ACC112 (cell line): ENCODE data around the gene ZBED2.
"Not testable (repeated sequence)": the region's sequence is repeated elsewhere in the genome, so short reads cannot be mapped to it uniquely, and the experiment has no call there.

Experiments used
- H2AFZ ChIP-seq: fragments of 200-600 bp; sonication (generic); one replicate; pipeline ENCODE4 v1.6.0; 2017; ENCODE audit warnings: antibody characterized with exemption, low read length; ENCODE audit not compliant: unreplicated experiment
- H3K27ac ChIP-seq: fragments of 200-600 bp; sonication (generic); 2 replicates; pipeline ENCODE4 v1.5.1; 2014; ENCODE audit warnings: low read depth, mild to moderate bottlenecking, antibody characterized with exemption, low read length, moderate library complexity
- H3K27me3 ChIP-seq: fragments of 200-600 bp; sonication (generic); 2 replicates; pipeline ENCODE4 v1.6.1; 2014; ENCODE audit warnings: mild to moderate bottlenecking, antibody characterized with exemption, low read length, moderate library complexity, mixed read lengths; ENCODE audit not compliant: insufficient read depth
- H3K36me3 ChIP-seq: fragments of 200-600 bp; sonication (generic); 2 replicates; pipeline ENCODE4 v1.6.1; 2016; ENCODE audit warnings: mild to moderate bottlenecking, antibody characterized with exemption, low read length, moderate library complexity, mixed read lengths; ENCODE audit not compliant: insufficient read depth
- H3K4me1 ChIP-seq: fragments of 200-600 bp; sonication (generic); one replicate; pipeline ENCODE4 v1.6.1; 2016; ENCODE audit warnings: low read length, mixed read lengths; ENCODE audit not compliant: insufficient read depth, unreplicated experiment, control insufficient read depth
- H3K4me3 ChIP-seq: fragments of 200-600 bp; sonication (generic); 2 replicates; pipeline ENCODE4 v1.5.1; 2014; ENCODE audit warnings: mild to moderate bottlenecking, low read depth, low read length
- H3K79me2 ChIP-seq: fragments of 200-600 bp; sonication (generic); one replicate; pipeline ENCODE4 v1.6.0; 2016; ENCODE audit warnings: low read length; ENCODE audit not compliant: control insufficient read depth, unreplicated experiment, insufficient read depth

The ZBED2 gene, protein sequence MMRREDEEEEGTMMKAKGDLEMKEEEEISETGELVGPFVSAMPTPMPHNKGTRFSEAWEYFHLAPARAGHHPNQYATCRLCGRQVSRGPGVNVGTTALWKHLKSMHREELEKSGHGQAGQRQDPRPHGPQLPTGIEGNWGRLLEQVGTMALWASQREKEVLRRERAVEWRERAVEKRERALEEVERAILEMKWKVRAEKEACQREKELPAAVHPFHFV

DNA sequence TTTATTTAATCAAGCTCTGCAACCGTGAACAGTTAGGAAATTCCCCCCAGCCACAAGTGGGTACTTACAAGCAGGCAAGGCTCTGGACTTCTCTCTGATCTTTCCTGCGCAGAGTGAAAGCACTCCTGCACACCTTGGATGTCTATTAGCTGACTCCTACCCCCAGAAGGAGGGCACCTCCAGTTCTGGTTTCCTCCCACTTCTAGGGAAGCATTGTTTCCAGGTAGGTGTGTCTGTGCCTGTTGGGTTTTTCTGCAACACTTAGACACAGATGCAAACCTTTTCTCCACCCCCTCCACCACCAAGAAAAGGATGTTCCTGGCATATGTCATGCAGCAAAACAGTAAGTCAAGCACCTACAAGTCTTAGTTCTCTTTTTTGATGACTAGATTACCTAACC is at the start of gene ZBED2:
TSS of gene ZBED2 (minus strand) at position 115 of the 400 bp plus-strand sequence. CDS start 1,145 bp downstream, outside the sequence.
- H3K4me3 ChIP-seq: no peak within 1 kb of the TSS
- H3K79me2 ChIP-seq: no peaks in the 10 kb centered on the region
- no peaks in the 10 kb centered on the region for H3K36me3 ChIP-seq
- H3K4me1 ChIP-seq: peaks cover 55% of the 10 kb centered on the region
- peak within 1 kb of the TSS; percentile 43 for H3K27ac ChIP-seq
- no peaks in the 10 kb centered on the region for H3K27me3 ChIP-seq
- H2AFZ ChIP-seq: peak within 1 kb of the TSS; percentile 67

DNA sequence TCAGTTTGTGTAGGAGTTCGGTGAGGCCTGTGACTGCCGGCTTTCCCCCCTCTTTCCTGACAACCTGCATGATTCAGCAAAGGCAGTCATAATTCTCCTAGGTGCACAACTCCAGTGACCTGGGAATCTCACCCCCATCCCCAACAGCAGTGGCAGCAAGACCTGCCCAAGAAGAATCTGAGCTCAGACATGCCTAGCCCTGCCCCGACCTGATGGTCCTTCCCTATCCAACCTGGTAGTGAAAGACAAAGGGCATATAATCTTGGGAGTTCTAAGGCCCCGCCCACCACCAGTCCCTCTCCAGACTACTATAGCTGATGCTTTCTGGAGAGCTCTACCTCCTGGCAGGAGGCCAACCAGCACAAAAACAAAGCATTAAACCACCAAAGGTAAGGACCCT is 44.2 kb upstream of the ZBED2 start:
- Histone ChIP-seq H3K79me2 (no peaks in the 10 kb centered on the region), H2AFZ (no peak overlapping the region), H3K27me3 (no peaks in the 10 kb centered on the region), H3K4me3 (no peak overlapping the region), H3K27ac (no peak overlapping the region), H3K36me3 (no peaks in the 10 kb centered on the region), H3K4me1 (no peaks in the 10 kb centered on the region)

DNA sequence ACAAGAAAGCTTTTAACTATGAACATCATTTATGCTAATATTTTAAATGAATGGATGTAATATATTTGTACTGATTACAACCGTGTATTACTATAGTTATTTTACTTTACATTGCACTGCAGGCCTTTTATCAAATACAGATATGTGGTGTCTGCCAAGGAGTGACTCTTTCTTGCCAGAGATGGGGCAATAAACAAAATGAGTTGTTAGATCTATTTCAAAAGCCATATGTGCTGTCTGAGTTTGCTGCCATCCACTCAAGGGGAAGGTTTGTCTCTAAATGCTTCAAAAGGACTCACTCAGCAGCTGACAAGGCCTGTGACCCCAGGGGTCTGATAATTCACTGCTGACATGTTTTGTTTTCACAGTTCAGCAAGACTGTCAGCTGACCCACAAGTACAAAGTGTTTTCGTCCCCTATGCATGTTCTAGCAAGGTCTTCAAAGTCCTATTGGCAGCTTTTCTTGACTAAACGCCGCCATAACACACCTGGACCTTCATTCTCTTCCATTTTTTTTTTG is 41.3 kb upstream of the ZBED2 start:
- no peaks in the 10 kb centered on the region for H3K4me1 ChIP-seq

DNA sequence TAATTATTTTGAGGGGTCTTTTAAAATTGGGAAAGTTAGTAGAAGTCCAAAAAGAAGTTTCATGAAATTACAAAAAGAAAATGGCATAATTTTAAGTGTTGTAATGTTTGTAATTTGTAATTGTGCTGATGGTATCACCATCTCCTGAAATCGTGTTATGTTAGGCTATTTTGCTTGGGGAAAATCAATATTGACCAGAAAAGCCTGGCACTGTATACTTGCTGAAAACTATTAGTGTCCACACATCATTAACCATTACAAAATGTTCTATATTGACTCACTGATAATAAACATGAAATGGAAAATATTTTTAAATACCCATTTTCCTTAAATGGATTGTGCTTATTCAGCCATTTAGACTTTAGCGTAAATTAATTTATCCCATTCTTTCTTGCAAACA is 40.3 kb upstream of the ZBED2 start:
- H3K27me3 ChIP-seq: no peaks in the 10 kb centered on the region
- no peak overlapping the region for H3K27ac ChIP-seq
- H3K4me1 ChIP-seq: no peaks in the 10 kb centered on the region
- H3K36me3 ChIP-seq: no peaks in the 10 kb centered on the region
- H2AFZ ChIP-seq: no peak overlapping the region
- no peaks in the 10 kb centered on the region for H3K79me2 ChIP-seq
- H3K4me3 ChIP-seq: no peak overlapping the region

More for the DNA sequence above, 41.3 kb upstream of the ZBED2 start:
- no peak overlapping the region for H2AFZ ChIP-seq
- H3K4me3 ChIP-seq: no peak overlapping the region
- H3K27ac ChIP-seq: no peak overlapping the region
- H3K27me3 ChIP-seq: no peaks in the 10 kb centered on the region
- H3K79me2 ChIP-seq: no peaks in the 10 kb centered on the region
- no peaks in the 10 kb centered on the region for H3K36me3 ChIP-seq

DNA sequence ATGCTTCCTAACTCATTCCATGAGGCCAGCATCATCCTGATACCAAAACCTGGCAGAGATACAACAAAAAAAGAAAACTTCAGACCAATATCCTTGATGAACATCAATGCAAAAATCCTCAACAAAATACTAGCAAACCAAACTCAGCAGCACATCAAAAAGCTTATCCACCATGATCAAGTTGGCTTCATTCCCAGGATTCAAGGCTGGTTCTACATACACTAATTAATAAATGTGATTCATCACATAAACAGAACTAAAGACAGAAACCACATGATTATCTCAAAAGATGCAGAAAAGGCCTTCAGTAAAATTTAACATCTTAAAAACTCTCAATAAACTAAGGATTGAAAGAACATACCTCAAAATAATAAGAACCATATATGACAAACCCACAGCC is 35.5 kb upstream of the ZBED2 start:
- not testable (repeated sequence) for H3K36me3 ChIP-seq, H3K27ac ChIP-seq, H3K4me3 ChIP-seq, H3K79me2 ChIP-seq, H2AFZ ChIP-seq, H3K27me3 ChIP-seq, H3K4me1 ChIP-seq

- not testable (repeated sequence) for H3K4me1 ChIP-seq, H3K79me2 ChIP-seq
Observed at GRCh38 chr3:111629018-111629417, 33.9 kb upstream of the ZBED2 start.

DNA sequence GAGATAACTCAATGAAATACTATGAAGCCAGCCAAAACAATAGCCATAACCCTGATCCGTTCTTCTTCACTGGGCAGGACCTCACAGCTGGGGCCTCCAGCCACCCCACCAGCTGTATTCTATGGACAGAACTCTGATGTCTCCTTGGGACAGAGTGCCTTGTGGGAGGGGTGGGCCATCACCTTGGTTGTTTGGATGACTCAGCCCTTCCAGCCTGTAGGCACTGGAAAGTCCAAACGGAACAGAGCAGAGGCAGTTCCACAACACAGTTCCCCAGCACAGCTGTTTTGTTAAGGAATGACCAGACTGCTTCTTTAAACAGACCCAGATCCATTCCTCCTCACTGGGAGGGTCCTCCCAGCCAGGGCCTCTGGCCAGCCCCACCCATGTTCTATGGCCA is 31.9 kb upstream of the ZBED2 start:
- Histone ChIP-seq H3K4me1 (no peaks in the 10 kb centered on the region), H3K36me3 (no peaks in the 10 kb centered on the region), H2AFZ (no peak overlapping the region), H3K4me3 (no peak overlapping the region), H3K27ac (no peak overlapping the region), H3K79me2 (no peaks in the 10 kb centered on the region), H3K27me3 (no peaks in the 10 kb centered on the region)

More at GRCh38 chr3:111629018-111629417, 33.9 kb upstream of the ZBED2 start:
- not testable (repeated sequence) for H3K27ac ChIP-seq, H3K36me3 ChIP-seq, H2AFZ ChIP-seq, H3K27me3 ChIP-seq, H3K4me3 ChIP-seq

GRCh38 chr3:111621535-111621934 is 26.4 kb upstream of the ZBED2 start:
- Histone ChIP-seq H3K4me3 (no peak overlapping the region), H2AFZ (no peak overlapping the region), H3K79me2 (no peaks in the 10 kb centered on the region), H3K27me3 (no peaks in the 10 kb centered on the region), H3K4me1 (peaks cover 14% of the 10 kb centered on the region), H3K36me3 (no peaks in the 10 kb centered on the region), H3K27ac (no peak overlapping the region)

GRCh38 chr3:111619833-111620232 is 24.7 kb upstream of the ZBED2 start:
- Histone ChIP-seq H3K4me1 (peaks cover 14% of the 10 kb centered on the region), H3K27ac (no peak overlapping the region), H3K27me3 (no peaks in the 10 kb centered on the region), H2AFZ (no peak overlapping the region), H3K79me2 (no peaks in the 10 kb centered on the region), H3K36me3 (no peaks in the 10 kb centered on the region), H3K4me3 (no peak overlapping the region)

DNA sequence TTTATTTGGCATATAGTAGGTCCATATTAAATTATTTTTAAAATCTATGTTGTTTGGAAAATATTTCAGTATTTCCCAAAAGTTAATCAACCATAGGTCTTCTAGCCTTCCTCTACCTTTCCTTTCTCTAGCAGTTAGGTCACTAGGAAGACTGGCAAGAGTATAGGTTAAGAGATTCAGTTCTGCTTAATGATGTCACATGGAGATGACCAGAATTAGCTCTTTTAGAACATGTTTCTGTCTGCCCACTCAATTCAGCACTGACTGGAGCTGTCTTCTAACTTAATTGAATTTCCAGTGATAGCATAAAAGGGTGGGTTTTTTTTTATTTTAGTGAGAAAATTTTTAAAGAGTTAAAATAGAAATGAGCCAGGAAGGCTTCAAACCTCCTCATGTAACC is 23.8 kb upstream of the ZBED2 start:
- Histone ChIP-seq H3K27me3 (no peaks in the 10 kb centered on the region), H3K79me2 (no peaks in the 10 kb centered on the region), H3K36me3 (no peaks in the 10 kb centered on the region), H2AFZ (peak overlapping the region; percentile 1), H3K27ac (no peak overlapping the region), H3K4me3 (no peak overlapping the region), H3K4me1 (peaks cover 14% of the 10 kb centered on the region)

- H3K79me2 ChIP-seq: no peaks in the 10 kb centered on the region
- H3K27ac ChIP-seq: no peak overlapping the region
- H3K4me3 ChIP-seq: no peak overlapping the region
- H3K4me1 ChIP-seq: peaks cover 14% of the 10 kb centered on the region
- H3K36me3 ChIP-seq: no peaks in the 10 kb centered on the region
- H2AFZ ChIP-seq: no peak overlapping the region
- no peaks in the 10 kb centered on the region for H3K27me3 ChIP-seq
Observed at GRCh38 chr3:111617912-111618601, 22.9 kb upstream of the ZBED2 start.
